ENCODE measurements around the gene SLC35A1.

SLC35A1 gene

GRCh38 chr6:87553159-87553765 is 80.5 kb downstream of the SLC35A1 start:
- no peak overlapping the region for H3K23ac ChIP-seq (ENCODE audit: low read length in 2 of 2)
- H2BK12ac ChIP-seq (ENCODE audit: low read length in 2 of 2): no peak overlapping the region
- no peaks in the 10 kb centered on the region for H3K27me3 ChIP-seq (ENCODE audit: control insufficient read depth in 1 of 2, insufficient read depth in 1 of 2, low read length in 2 of 2)
- H4K91ac ChIP-seq (ENCODE audit: low read length): no peak overlapping the region
- no peak overlapping the region for H3K9ac ChIP-seq (ENCODE audit: low read length)
- H3K18ac ChIP-seq (ENCODE audit: low read depth in 1 of 2, low read length in 2 of 2): no peak overlapping the region
- WGBS: 98% methylated on average over 3 of the region's 4 CpGs
- peaks cover 9 to 76% of the 10 kb centered on the region in 2 experiments for H3K36me3 ChIP-seq (ENCODE audit: control insufficient read depth in 1 of 2, insufficient read depth in 2 of 2, low read depth in 1 of 2, low read length in 2 of 2)
- H2AK5ac ChIP-seq (ENCODE audit: low read length, severe bottlenecking): no peak overlapping the region
- H3K79me1 ChIP-seq (replicated peaks; ENCODE audit: low read length, poor library complexity, severe bottlenecking): peaks cover 28% of the 10 kb centered on the region
- peak overlapping the region; percentile 3 for H2BK5ac ChIP-seq (ENCODE audit: low read depth, low read length, poor library complexity, severe bottlenecking)
- H3K4me2 ChIP-seq (ENCODE audit: low read length, poor library complexity, severe bottlenecking): no peak overlapping the region
- no peak overlapping the region for H2AFZ ChIP-seq (ENCODE audit: low read depth, low read length)
- H3K14ac ChIP-seq (ENCODE audit: low read length in 2 of 2): no peak overlapping the region
- H3K27ac ChIP-seq (ENCODE audit: low read length, poor library complexity, severe bottlenecking): no peak overlapping the region
- H3K4me1 ChIP-seq (ENCODE audit: control insufficient read depth, insufficient read depth, low read depth, low read length): no peaks in the 10 kb centered on the region
- DNase-seq: peak; percentile 11
- no peak overlapping the region for H2BK15ac ChIP-seq (ENCODE audit: low read depth, poor library complexity, severe bottlenecking)
- no peak overlapping the region for H4K8ac ChIP-seq (ENCODE audit: low read length)
- no peak overlapping the region for H3K4me3 ChIP-seq (ENCODE audit: insufficient read depth in 1 of 2, low read depth in 1 of 2, low read length in 2 of 2)
- no peak overlapping the region for H2BK120ac ChIP-seq (ENCODE audit: low read depth, low read length)
- no peak overlapping the region for H3K4ac ChIP-seq (ENCODE audit: low read depth in 1 of 2, low read length in 2 of 2)
- H3K9me3 ChIP-seq (ENCODE audit: control insufficient read depth, low read length): no peaks in the 10 kb centered on the region

GRCh38 chr6:87555506-87555905 is 82.7 kb downstream of the SLC35A1 start:
- Histone ChIP-seq H3K18ac (ENCODE audit: low read depth in 1 of 2, low read length in 2 of 2) (no peak overlapping the region), H3K27ac (ENCODE audit: low read length, poor library complexity, severe bottlenecking) (no peak overlapping the region), H2AK5ac (ENCODE audit: low read length, severe bottlenecking) (no peak overlapping the region), H2AFZ (ENCODE audit: low read depth, low read length) (no peak overlapping the region), H3K4me1 (ENCODE audit: control insufficient read depth, insufficient read depth, low read depth, low read length) (no peaks in the 10 kb centered on the region), H4K91ac (ENCODE audit: low read length) (no peak overlapping the region), H3K27me3 (ENCODE audit: control insufficient read depth in 1 of 2, insufficient read depth in 1 of 2, low read length in 2 of 2) (no peaks in the 10 kb centered on the region), H3K79me1 (replicated peaks; ENCODE audit: low read length, poor library complexity, severe bottlenecking) (peaks cover 31% of the 10 kb centered on the region), H3K9ac (ENCODE audit: low read length) (no peak overlapping the region), H3K14ac (ENCODE audit: low read length in 2 of 2) (no peak overlapping the region), H2BK5ac (ENCODE audit: low read depth, low read length, poor library complexity, severe bottlenecking) (no peak overlapping the region), H4K8ac (ENCODE audit: low read length) (no peak overlapping the region), H3K4ac (ENCODE audit: low read depth in 1 of 2, low read length in 2 of 2) (no peak overlapping the region), H3K4me3 (ENCODE audit: insufficient read depth in 1 of 2, low read depth in 1 of 2, low read length in 2 of 2) (no peak overlapping the region), H3K4me2 (ENCODE audit: low read length, poor library complexity, severe bottlenecking) (no peak overlapping the region), H3K36me3 (ENCODE audit: control insufficient read depth in 1 of 2, insufficient read depth in 2 of 2, low read depth in 1 of 2, low read length in 2 of 2) (peaks cover 7 to 78% of the 10 kb centered on the region in 2 experiments), H3K9me3 (ENCODE audit: control insufficient read depth, low read length) (no peaks in the 10 kb centered on the region), H2BK12ac (ENCODE audit: low read length in 2 of 2) (no peak overlapping the region), H2BK120ac (ENCODE audit: low read depth, low read length) (no peak overlapping the region), H2BK15ac (ENCODE audit: low read depth, poor library complexity, severe bottlenecking) (no peak overlapping the region), H3K23ac (ENCODE audit: low read length in 2 of 2) (no peak overlapping the region)
- no peak for DNase-seq

GRCh38 chr6:87558446-87558845 is 85.7 kb downstream of the SLC35A1 start:
- H3K23ac ChIP-seq (ENCODE audit: low read length in 2 of 2): no peak overlapping the region
- peaks cover 11 to 83% of the 10 kb centered on the region in 2 experiments for H3K36me3 ChIP-seq (ENCODE audit: control insufficient read depth in 1 of 2, insufficient read depth in 2 of 2, low read depth in 1 of 2, low read length in 2 of 2)
- no peaks in the 10 kb centered on the region for H3K9me3 ChIP-seq (ENCODE audit: control insufficient read depth, low read length)
- no peaks in the 10 kb centered on the region for H3K4me1 ChIP-seq (ENCODE audit: control insufficient read depth, insufficient read depth, low read depth, low read length)
- no peak overlapping the region for H4K91ac ChIP-seq (ENCODE audit: low read length)
- H2BK12ac ChIP-seq (ENCODE audit: low read length in 2 of 2): no peak overlapping the region
- no peak overlapping the region for H3K18ac ChIP-seq (ENCODE audit: low read depth in 1 of 2, low read length in 2 of 2)
- H2AK5ac ChIP-seq (ENCODE audit: low read length, severe bottlenecking): no peak overlapping the region
- no peak overlapping the region for H2BK5ac ChIP-seq (ENCODE audit: low read depth, low read length, poor library complexity, severe bottlenecking)
- no peak overlapping the region for H3K27ac ChIP-seq (ENCODE audit: low read length, poor library complexity, severe bottlenecking)
- no peak overlapping the region for H2AFZ ChIP-seq (ENCODE audit: low read depth, low read length)
- no peak overlapping the region for H3K4me3 ChIP-seq (ENCODE audit: insufficient read depth in 1 of 2, low read depth in 1 of 2, low read length in 2 of 2)
- H4K8ac ChIP-seq (ENCODE audit: low read length): no peak overlapping the region
- no peak overlapping the region for H3K9ac ChIP-seq (ENCODE audit: low read length)
- no peaks in the 10 kb centered on the region for H3K27me3 ChIP-seq (ENCODE audit: control insufficient read depth in 1 of 2, insufficient read depth in 1 of 2, low read length in 2 of 2)
- H2BK15ac ChIP-seq (ENCODE audit: low read depth, poor library complexity, severe bottlenecking): no peak overlapping the region
- peaks cover 22% of the 10 kb centered on the region for H3K79me1 ChIP-seq (replicated peaks; ENCODE audit: low read length, poor library complexity, severe bottlenecking)
- DNase-seq: peak; percentile 66
- no peak overlapping the region for H3K4ac ChIP-seq (ENCODE audit: low read depth in 1 of 2, low read length in 2 of 2)
- no peak overlapping the region for H3K4me2 ChIP-seq (ENCODE audit: low read length, poor library complexity, severe bottlenecking)
- H3K14ac ChIP-seq (ENCODE audit: low read length in 2 of 2): no peak overlapping the region
- no peak overlapping the region for H2BK120ac ChIP-seq (ENCODE audit: low read depth, low read length)

GRCh38 chr6:87561017-87561416 is 88.2 kb downstream of the SLC35A1 start:
- H3K18ac ChIP-seq (ENCODE audit: low read depth in 1 of 2, low read length in 2 of 2): no peak overlapping the region
- H3K36me3 ChIP-seq (ENCODE audit: control insufficient read depth in 1 of 2, insufficient read depth in 2 of 2, low read depth in 1 of 2, low read length in 2 of 2): peaks cover 11 to 82% of the 10 kb centered on the region in 2 experiments
- no peak overlapping the region for H2BK120ac ChIP-seq (ENCODE audit: low read depth, low read length)
- H3K27ac ChIP-seq (ENCODE audit: low read length, poor library complexity, severe bottlenecking): peak overlapping the region; percentile 43
- no peak overlapping the region for H3K14ac ChIP-seq (ENCODE audit: low read length in 2 of 2)
- H3K27me3 ChIP-seq (ENCODE audit: control insufficient read depth in 1 of 2, insufficient read depth in 1 of 2, low read length in 2 of 2): no peaks in the 10 kb centered on the region
- no peak overlapping the region for H3K23ac ChIP-seq (ENCODE audit: low read length in 2 of 2)
- H4K8ac ChIP-seq (ENCODE audit: low read length): no peak overlapping the region
- no peak overlapping the region for H2AK5ac ChIP-seq (ENCODE audit: low read length, severe bottlenecking)
- H2BK5ac ChIP-seq (ENCODE audit: low read depth, low read length, poor library complexity, severe bottlenecking): no peak overlapping the region
- H2BK12ac ChIP-seq (ENCODE audit: low read length in 2 of 2): no peak overlapping the region
- H3K4me3 ChIP-seq (ENCODE audit: insufficient read depth in 1 of 2, low read depth in 1 of 2, low read length in 2 of 2): no peak overlapping the region
- H2BK15ac ChIP-seq (ENCODE audit: low read depth, poor library complexity, severe bottlenecking): no peak overlapping the region
- no peak overlapping the region for H3K9ac ChIP-seq (ENCODE audit: low read length)
- no peak overlapping the region for H2AFZ ChIP-seq (ENCODE audit: low read depth, low read length)
- no peaks in the 10 kb centered on the region for H3K9me3 ChIP-seq (ENCODE audit: control insufficient read depth, low read length)
- DNase-seq: no peak
- no peak overlapping the region for H4K91ac ChIP-seq (ENCODE audit: low read length)
- WGBS: no CpG with 5 or more reads among the region's 1 CpG
- H3K4me2 ChIP-seq (ENCODE audit: low read length, poor library complexity, severe bottlenecking): no peak overlapping the region
- peaks cover 3% of the 10 kb centered on the region for H3K4me1 ChIP-seq (ENCODE audit: control insufficient read depth, insufficient read depth, low read depth, low read length)
- H3K79me1 ChIP-seq (replicated peaks; ENCODE audit: low read length, poor library complexity, severe bottlenecking): peaks cover 26% of the 10 kb centered on the region
- H3K4ac ChIP-seq (ENCODE audit: low read depth in 1 of 2, low read length in 2 of 2): no peak overlapping the region
